Sigmoid colon (tissue), 7 donors: ENCODE measurements around the gene G6PC1. TPM values are rescaled to one million over a fixed set of nuclear protein-coding genes. Genes with fewer than 3 reads are reported as not detected.

Experiments used
- DNase-seq: peaks from one replicate; pipeline ENCODE4 v3.0.0-alpha.2; 2019
- H3K27ac ChIP-seq, 4 donors: fragments of 200-600 bp; sonication (generic); one replicate each; pipeline ENCODE4 v1.5.1; 2016 to 2019; ENCODE audit warnings: mild to moderate bottlenecking in 1 of 4
- H3K27me3 ChIP-seq, 3 donors: fragments of 200-600 bp; sonication (generic); one replicate each; pipeline ENCODE4 v1.5.1; 2019; ENCODE audit warnings: mild to moderate bottlenecking in 1 of 3
- H3K36me3 ChIP-seq, 4 donors: fragments of 200-600 bp; sonication (generic); one replicate each; pipeline ENCODE4 v1.5.1; 2016 to 2019
- H3K4me1 ChIP-seq, 4 donors: fragments of 200-600 bp; sonication (generic); one replicate each; pipeline ENCODE4 v1.5.1; 2017 to 2019
- H3K4me3 ChIP-seq, 4 donors: fragments of 200-600 bp; sonication (generic); one replicate each; pipeline ENCODE4 v1.5.1; 2017 to 2019; ENCODE audit warnings: mild to moderate bottlenecking in 2 of 4, moderate library complexity in 1 of 4
- H3K9me3 ChIP-seq, 4 donors: fragments of 200-600 bp in 3 of 4; sonication (generic) in 3 of 4; one replicate each; pipeline versions ENCODE4 v1.5.1 to v1.6.1; 2013 to 2019
- EP300 ChIP-seq, 4 donors: sonication (generic); formaldehyde crosslinking; IDR thresholded peaks; one replicate each; pipeline ENCODE4 v1.6.1; 2017; ENCODE audit warnings: antibody characterized with exemption in 4 of 4
- POLR2A ChIP-seq, 2 donors: fragments of 450-650 bp; IDR thresholded peaks; one replicate each; pipeline ENCODE4 v1.6.1; 2016; ENCODE audit warnings: antibody characterized with exemption in 2 of 2, mild to moderate bottlenecking in 2 of 2, moderate library complexity in 2 of 2
- POLR2AphosphoS5 ChIP-seq, 4 donors: sonication (generic); formaldehyde crosslinking; IDR thresholded peaks; one replicate each; pipeline ENCODE4 v1.6.1; 2017; ENCODE audit warnings: antibody characterized with exemption in 4 of 4
- WGBS, 2 donors: extraction: QIAGEN DNeasy Blood & Tissue Kit; methylation state at CpG; one replicate each; pipeline ENCODE4 v1.1.7; 2013; 5-methylcytosine and 5-hydroxymethylcytosine counted together
- intact Hi-C: fragments of 100-400 bp; cut with DNase I; formaldehyde crosslinking; loops from one replicate; pipeline ENCODE4 v1.15.1; 2023
- polyA plus RNA-seq, 3 donors: library from polyadenylated mRNA; stranded (reverse); fragments of 200-250 nt; gene quantifications; one replicate each; pipeline ENCODE4 v1.2.3, GENCODE V29; 2013
- total RNA-seq, 4 donors: library from RNA; depleted of rRNA; stranded (reverse); fragments of >200 nt; gene quantifications; one replicate each; pipeline ENCODE4 v1.1.0, GENCODE V29; 2016
- TF ChIP-seq, protein P1 (sequence below), 4 experiments: fragments of 450-650 bp in 3 of 4; fragments of 200-600 bp in 1 of 4; IDR thresholded peaks; one replicate each; pipeline ENCODE4 v1.5.1; 2016 to 2019; ENCODE audit warnings: antibody characterized with exemption in 4 of 4, mild to moderate bottlenecking in 3 of 4, moderate library complexity in 2 of 4
- donor health status: healthy with polysubstance abuse.
- donor health status: Bipolar disorder and iron deficiency.
- donor health status: healthy.

The G6PC1 gene
- total and polyA plus RNA-seq, 7 donors: 0.23 TPM; not detected in 6

DNA sequence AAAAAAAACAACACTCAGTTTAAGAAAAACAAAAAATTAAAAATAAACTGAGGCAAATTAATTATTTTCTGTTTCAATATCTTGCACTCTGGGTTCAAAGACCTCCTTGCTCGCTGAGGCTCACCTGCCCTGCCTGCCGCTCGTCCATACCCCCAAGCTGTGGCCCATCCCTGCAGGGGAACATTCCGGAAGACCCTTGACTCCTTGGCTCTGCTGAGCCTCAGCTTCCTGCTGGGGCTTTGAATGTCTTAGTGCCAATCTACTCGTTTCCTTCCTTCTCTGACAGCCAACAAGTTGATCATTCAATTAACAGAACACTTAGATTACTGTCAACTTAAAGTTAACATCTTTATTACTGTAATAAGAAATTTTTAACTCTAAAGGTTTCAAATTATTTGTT lies 24.3 kb downstream of the G6PC1 start:
- intact Hi-C loops: no loop called here
- TF ChIP-seq EP300 (IDR thresholded peaks at IDR 0.05) (no peak), POLR2A (IDR thresholded peaks at IDR 0.05) (no peak), POLR2AphosphoS5 (IDR thresholded peaks at IDR 0.05) (no peak)
- TF ChIP-seq, protein P1, sequence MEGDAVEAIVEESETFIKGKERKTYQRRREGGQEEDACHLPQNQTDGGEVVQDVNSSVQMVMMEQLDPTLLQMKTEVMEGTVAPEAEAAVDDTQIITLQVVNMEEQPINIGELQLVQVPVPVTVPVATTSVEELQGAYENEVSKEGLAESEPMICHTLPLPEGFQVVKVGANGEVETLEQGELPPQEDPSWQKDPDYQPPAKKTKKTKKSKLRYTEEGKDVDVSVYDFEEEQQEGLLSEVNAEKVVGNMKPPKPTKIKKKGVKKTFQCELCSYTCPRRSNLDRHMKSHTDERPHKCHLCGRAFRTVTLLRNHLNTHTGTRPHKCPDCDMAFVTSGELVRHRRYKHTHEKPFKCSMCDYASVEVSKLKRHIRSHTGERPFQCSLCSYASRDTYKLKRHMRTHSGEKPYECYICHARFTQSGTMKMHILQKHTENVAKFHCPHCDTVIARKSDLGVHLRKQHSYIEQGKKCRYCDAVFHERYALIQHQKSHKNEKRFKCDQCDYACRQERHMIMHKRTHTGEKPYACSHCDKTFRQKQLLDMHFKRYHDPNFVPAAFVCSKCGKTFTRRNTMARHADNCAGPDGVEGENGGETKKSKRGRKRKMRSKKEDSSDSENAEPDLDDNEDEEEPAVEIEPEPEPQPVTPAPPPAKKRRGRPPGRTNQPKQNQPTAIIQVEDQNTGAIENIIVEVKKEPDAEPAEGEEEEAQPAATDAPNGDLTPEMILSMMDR (IDR thresholded peaks at IDR 0.05): no peak
- Histone ChIP-seq H3K4me3 (no peak overlapping the region), H3K36me3 (no peaks in the 10 kb centered on the region), H3K27ac (no peak overlapping the region), H3K27me3 (no peaks in the 10 kb centered on the region), H3K4me1 (peaks cover 0 to 22% (median 16%) of the 10 kb centered on the region in 4 donors), H3K9me3 (no peaks in the 10 kb centered on the region)
- WGBS, 2 donors: 39 to 61% methylated on average over 5 of the region's 5 CpGs
- no peak for DNase-seq

DNA sequence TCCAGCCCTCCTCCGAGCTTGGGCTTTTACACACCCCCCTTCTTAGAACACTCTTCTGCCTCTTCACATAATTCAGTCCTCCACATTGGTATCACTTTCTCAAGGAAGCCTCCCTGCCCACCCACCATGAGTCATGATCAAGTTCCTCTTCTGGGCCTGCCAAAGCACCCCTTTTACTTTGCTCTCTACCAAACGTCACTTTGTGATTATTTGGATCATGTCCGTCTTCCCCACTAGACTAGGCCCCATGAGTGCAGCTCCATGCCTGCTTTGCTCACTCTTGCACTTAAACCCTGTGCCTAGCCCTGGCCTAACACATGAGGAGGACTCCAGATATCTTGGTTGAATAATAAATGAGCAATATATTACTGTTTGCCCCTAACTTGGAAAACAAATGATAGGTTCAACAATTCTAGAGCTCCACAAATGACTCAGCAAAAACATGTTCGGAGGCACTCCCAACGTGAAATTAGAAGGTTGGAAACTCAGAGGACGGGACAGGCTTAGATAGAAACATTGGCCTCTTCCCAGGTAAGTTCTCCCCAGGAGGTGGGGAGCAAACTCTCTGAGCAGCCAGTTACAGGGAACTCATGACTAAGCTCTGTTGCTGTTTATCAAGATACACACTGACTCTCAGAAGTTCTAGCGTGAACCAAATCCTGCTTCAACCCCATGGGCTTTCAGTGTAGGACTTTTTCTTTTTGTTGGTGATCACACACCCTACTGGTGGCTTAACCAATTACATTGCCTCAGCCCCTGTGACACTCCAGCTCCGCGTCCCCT lies 28.3 kb downstream of the G6PC1 start:
- intact Hi-C loops: loop anchor here (2.0 kb wide), 1 partner anchor 84 kb away; the partner anchor contains the start of gene AOC2
- Histone ChIP-seq H3K27me3 (no peaks in the 10 kb centered on the region), H3K36me3 (no peaks in the 10 kb centered on the region), H3K4me3 (no peak overlapping the region), H3K9me3 (no peaks in the 10 kb centered on the region), H3K27ac (peak overlapping the region; percentile 71 to 80 (median 76)), H3K4me1 (peaks cover 0 to 10% (median 6%) of the 10 kb centered on the region in 4 donors)
- 40 to 44% methylated on average over 9 of the region's 9 CpGs for WGBS, 2 donors
- peak; percentile 69 for DNase-seq
- TF ChIP-seq, protein P1 (IDR thresholded peaks at IDR 0.05): peak; percentile 32 to 67 (median 60)
- TF ChIP-seq EP300 (IDR thresholded peaks at IDR 0.05): no peak
- TF ChIP-seq POLR2A (IDR thresholded peaks at IDR 0.05): no peak
- peak in 2 of 4 donors; percentile 19 to 24 for TF ChIP-seq POLR2AphosphoS5 (IDR thresholded peaks at IDR 0.05)

DNA sequence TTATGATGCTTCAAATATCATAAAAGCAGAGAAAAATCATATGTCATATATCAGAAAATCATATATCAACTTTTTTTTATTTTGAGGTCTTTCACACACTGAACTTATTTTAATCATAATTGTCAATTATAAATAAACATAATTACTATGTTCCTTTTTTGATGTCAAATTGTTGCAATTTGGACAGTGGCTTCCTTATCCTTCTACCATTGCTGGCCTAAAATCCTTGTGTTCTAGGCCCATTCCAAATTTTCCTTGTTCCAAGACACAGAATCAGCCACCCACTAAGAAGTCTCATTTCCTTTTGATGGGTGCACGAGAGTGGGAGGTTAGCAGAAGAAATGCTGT lies 28.9 kb downstream of the G6PC1 start:
- 92 to 97% methylated on average over 1 of the region's 1 CpG for WGBS, 2 donors
- H3K9me3 ChIP-seq: no peaks in the 10 kb centered on the region
- intact Hi-C loops: loop anchor here (2.0 kb wide), 1 partner anchor 85 kb away; the partner anchor contains the start of gene AOC2
- no peak for TF ChIP-seq EP300 (IDR thresholded peaks at IDR 0.05)
- TF ChIP-seq POLR2AphosphoS5 (IDR thresholded peaks at IDR 0.05): no peak
- no peak for TF ChIP-seq POLR2A (IDR thresholded peaks at IDR 0.05)
- TF ChIP-seq, protein P1 (IDR thresholded peaks at IDR 0.05): no peak
- no peaks in the 10 kb centered on the region for H3K36me3 ChIP-seq
- no peak overlapping the region for H3K4me3 ChIP-seq
- DNase-seq: no peak
- H3K27me3 ChIP-seq: no peaks in the 10 kb centered on the region
- H3K27ac ChIP-seq: peak overlapping the region; percentile 71 to 80 (median 76)
- peaks cover 0 to 10% (median 6%) of the 10 kb centered on the region in 4 donors for H3K4me1 ChIP-seq

DNA sequence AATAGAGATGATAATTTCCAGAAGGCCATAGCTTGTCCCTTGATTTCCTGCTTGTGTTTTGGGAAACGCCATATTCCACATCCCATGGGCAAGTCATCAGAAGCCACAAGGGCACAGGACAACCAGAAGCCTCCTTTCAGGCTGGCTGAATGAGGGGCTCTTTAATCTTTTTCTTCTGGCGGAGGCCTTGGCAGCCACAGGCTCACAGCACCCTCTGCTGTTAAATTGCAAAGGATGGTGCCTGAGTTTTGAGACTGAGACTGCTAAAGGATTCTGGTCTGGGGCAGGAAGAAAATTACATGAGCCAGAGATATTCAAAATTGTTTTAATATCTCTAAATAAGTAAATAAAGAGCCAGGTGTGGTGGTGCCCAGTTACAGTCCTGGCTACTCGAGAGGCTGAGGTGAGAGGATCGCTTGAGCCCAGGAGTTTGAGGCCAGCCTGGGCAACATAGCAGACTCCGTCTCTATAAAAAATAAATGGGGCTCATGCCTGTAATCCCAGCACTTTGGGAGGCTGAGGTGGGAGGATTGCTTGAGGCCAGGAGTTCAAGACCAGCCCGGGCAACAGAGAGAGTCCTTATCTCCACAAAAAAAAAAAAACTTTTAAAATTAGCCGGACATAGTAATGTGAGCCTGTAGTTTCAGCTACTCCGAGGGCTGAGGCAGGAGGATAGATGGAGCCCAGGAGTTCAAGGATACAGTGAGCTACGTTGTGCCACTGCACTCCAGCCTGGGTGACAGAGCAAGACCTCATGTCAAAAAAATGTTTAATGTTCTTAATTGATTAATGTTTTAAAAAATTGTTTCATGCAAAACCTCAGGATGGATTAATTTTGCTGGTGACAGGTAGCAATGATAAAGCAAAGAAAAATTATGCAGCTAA lies 37.4 kb downstream of the G6PC1 start:
- intact Hi-C loops: loop anchor here (1.0 kb wide), 1 partner anchor 95 kb away; no protein-coding TSS in a partner anchor
- Histone ChIP-seq H3K4me3 (no peak overlapping the region), H3K36me3 (no peaks in the 10 kb centered on the region), H3K27ac (no peak overlapping the region), H3K27me3 (no peaks in the 10 kb centered on the region), H3K4me1 (no peaks in the 10 kb centered on the region), H3K9me3 (no peaks in the 10 kb centered on the region)
- DNase-seq: peak; percentile 71
- TF ChIP-seq, protein P1 (IDR thresholded peaks at IDR 0.05): peak in 3 of 4 experiments; percentile 59 to 66 (median 63)
- TF ChIP-seq POLR2AphosphoS5 (IDR thresholded peaks at IDR 0.05): no peak
- WGBS, 2 donors: 29 to 43% methylated on average over 9 of the region's 9 CpGs
